Stimulated activated CD8-positive, alpha-beta memory T cell treated with anti-CD3 and anti-CD28 coated beads, Interleukin-4, amount 100 ng/mL, for 1 hour (primary cell): ENCODE results near the gene LRCH1.

Experiments
- DNase-seq, 2 donors: peaks; one replicate each; pipeline ENCODE4 v3.0.0-alpha.2; 2020; ENCODE audit warnings: low read depth in 2 of 2, low spot score in 1 of 2

LRCH1 gene

GRCh38 chr13:46662690-46663089, 109.7 kb downstream of the LRCH1 start:
- no peak for DNase-seq

- DNase-seq = no peak
Measured at GRCh38 chr13:46663206-46664037, 110.5 kb downstream of the LRCH1 start.

- no peak for DNase-seq
Measured at GRCh38 chr13:46664195-46664594, 111.2 kb downstream of the LRCH1 start.

GRCh38 chr13:46665248-46665632, 112.3 kb downstream of the LRCH1 start:
- DNase-seq = no peak

GRCh38 chr13:46665633-46666482, 112.9 kb downstream of the LRCH1 start:
- no peak for DNase-seq

- no peak for DNase-seq
Measured at GRCh38 chr13:46666727-46667456, 113.9 kb downstream of the LRCH1 start.

- no peak for DNase-seq
Measured at GRCh38 chr13:46667687-46668281, 114.8 kb downstream of the LRCH1 start.

- no peak for DNase-seq
Measured at GRCh38 chr13:46668302-46668720, 115.3 kb downstream of the LRCH1 start.

GRCh38 chr13:46668931-46669525, 116.1 kb downstream of the LRCH1 start:
- no peak for DNase-seq

- DNase-seq = no peak
Measured at GRCh38 chr13:46672338-46673090, 119.5 kb downstream of the LRCH1 start.

- DNase-seq = no peak
Measured at GRCh38 chr13:46675016-46675415, 122.0 kb downstream of the LRCH1 start.

- no peak for DNase-seq
Measured at GRCh38 chr13:46676378-46676725, 123.4 kb downstream of the LRCH1 start.

GRCh38 chr13:46679369-46680120, 126.6 kb downstream of the LRCH1 start:
- no peak for DNase-seq

- no peak for DNase-seq
Measured at GRCh38 chr13:46682015-46682414, 129.0 kb downstream of the LRCH1 start.

- DNase-seq = no peak
Measured at GRCh38 chr13:46682707-46683106, 129.7 kb downstream of the LRCH1 start.

GRCh38 chr13:46683676-46684260, 130.8 kb downstream of the LRCH1 start:
- no peak for DNase-seq

- DNase-seq = no peak
Measured at GRCh38 chr13:46684287-46685001, 131.5 kb downstream of the LRCH1 start.

- DNase-seq = no peak
Measured at GRCh38 chr13:46685006-46685730, 132.2 kb downstream of the LRCH1 start.
